Fibroblast of lung (primary cell): ENCODE measurements around the gene RMC1. TPM values are rescaled to one million over a fixed set of nuclear protein-coding genes. Genes with fewer than 3 reads are reported as not detected.

Experiments used
- DNase-seq, 2 donors: peaks; one replicate each; pipeline versions ENCODE4 v3.0.0 to v3.0.0-alpha.2; 2010; ENCODE audit warnings: low read depth in 2 of 2
- H2AFZ ChIP-seq: 2 replicates; pipeline ENCODE4 v1.5.1; 2012; ENCODE audit warnings: low read length, control low read depth, inconsistent platforms
- H3K27ac ChIP-seq: 2 replicates; pipeline ENCODE4 v1.5.1; 2011; ENCODE audit warnings: low read length, control low read depth; ENCODE audit not compliant: insufficient read depth
- H3K27me3 ChIP-seq: 2 replicates; pipeline ENCODE4 v1.5.1; 2011; ENCODE audit warnings: mild to moderate bottlenecking, low read length; ENCODE audit not compliant: control insufficient read depth, insufficient read depth
- H3K36me3 ChIP-seq: 2 replicates; pipeline ENCODE4 v1.5.1; 2011; ENCODE audit warnings: low read length; ENCODE audit not compliant: control insufficient read depth, insufficient read depth
- H3K4me1 ChIP-seq: 2 replicates; pipeline ENCODE4 v1.5.1; 2011; ENCODE audit warnings: low read length; ENCODE audit not compliant: control insufficient read depth, insufficient read depth; ENCODE audit errors: extremely low read depth
- H3K4me2 ChIP-seq: 2 replicates; pipeline ENCODE4 v1.5.1; 2011; ENCODE audit warnings: low read length, control low read depth; ENCODE audit not compliant: insufficient read depth; ENCODE audit errors: extremely low read depth
- H3K4me3 ChIP-seq, 4 experiments: fragments of 200-600 bp in 1 of 4; sonication (generic) in 1 of 4; replicated peaks in 1 of 4; 2 replicates each; pipeline ENCODE4 v1.5.1; 2011 to 2016; ENCODE audit warnings: low read length in 4 of 4, low read depth in 3 of 4, mild to moderate bottlenecking in 3 of 4, control low read depth in 2 of 4, inconsistent platforms in 1 of 4, mixed read lengths in 1 of 4; ENCODE audit not compliant: insufficient read depth in 1 of 4; ENCODE audit errors: control extremely low read depth in 1 of 4
- H3K79me2 ChIP-seq: 2 replicates; pipeline ENCODE4 v1.5.1; 2012; ENCODE audit warnings: mild to moderate bottlenecking, low read length, inconsistent platforms; ENCODE audit not compliant: control insufficient read depth, insufficient read depth
- H3K9ac ChIP-seq: 2 replicates; pipeline ENCODE4 v1.5.1; 2011; ENCODE audit warnings: mild to moderate bottlenecking, low read length, control low read depth; ENCODE audit not compliant: insufficient read depth
- H3K9me3 ChIP-seq: 2 replicates; pipeline ENCODE4 v1.5.1; 2012; ENCODE audit warnings: low read depth, low read length; ENCODE audit not compliant: control insufficient read depth, insufficient read depth
- H4K20me1 ChIP-seq: 2 replicates; pipeline ENCODE4 v1.5.1; 2011; ENCODE audit warnings: low read length; ENCODE audit not compliant: control insufficient read depth, insufficient read depth; ENCODE audit errors: extremely low read depth
- CTCF ChIP-seq, 2 donors: IDR thresholded peaks in 1 of 2; conservative IDR thresholded peaks in 1 of 2; 1 replicate in 1 of 2; 2 replicates in 1 of 2; pipeline ENCODE4 v1.5.1; 2011 to 2012; ENCODE audit warnings: low read length in 2 of 2, control low read depth in 1 of 2, inconsistent platforms in 1 of 2, low read depth in 1 of 2, mild to moderate bottlenecking in 1 of 2
- EZH2 ChIP-seq: IDR thresholded peaks from 2 replicates; pipeline ENCODE4 v1.5.1; 2012; ENCODE audit warnings: low read length, control low read depth, mild to moderate bottlenecking; ENCODE audit errors: missing control alignments
- polyA plus RNA-seq, 2 donors: library from polyadenylated mRNA; depleted of rRNA in 1 of 2; stranded (reverse) in 1 of 2; unstranded in 1 of 2; fragments of >200 nt; gene quantifications; 2 replicates each; pipeline ENCODE4 v1.2.1, GENCODE V29; 2011 to 2012; ENCODE audit warnings: missing spikeins in 1 of 2
- total RNA-seq: library from RNA; depleted of rRNA; stranded (reverse); fragments of >200 nt; gene quantifications from 2 replicates; pipeline ENCODE4 v1.2.1, GENCODE V29; 2014

The RMC1 gene
- total and polyA plus RNA-seq, 2 donors (not counting 1 experiment from before 2014, with no cell fraction given): 22.5 to 29.6 TPM

- H3K9me3 ChIP-seq: no peaks in the 10 kb centered on the region
- peaks cover 6% of the 10 kb centered on the region for H3K4me1 ChIP-seq
- H3K36me3 ChIP-seq: peaks cover 29% of the 10 kb centered on the region
- no peak overlapping the region for H3K4me2 ChIP-seq
- no peak overlapping the region for H2AFZ ChIP-seq
- H3K4me3 ChIP-seq: no peak overlapping the region
- no peak for DNase-seq
- no peaks in the 10 kb centered on the region for H3K27me3 ChIP-seq
- no peak overlapping the region for H3K9ac ChIP-seq
- no peaks in the 10 kb centered on the region for H3K79me2 ChIP-seq
- no peak for TF ChIP-seq EZH2
- no peak for TF ChIP-seq CTCF (conservative IDR thresholded peaks at IDR 0.05 in 1 of 2, IDR thresholded peaks at IDR 0.05 in 1 of 2; ENCODE audit: low read depth in 1 of 2, low read length in 2 of 2)
- H3K27ac ChIP-seq: no peak overlapping the region
- no peaks in the 10 kb centered on the region for H4K20me1 ChIP-seq
Observed at GRCh38 chr18:23532848-23533247, 29.5 kb downstream of the RMC1 start.

- no peak overlapping the region for H3K9ac ChIP-seq
- no peak for TF ChIP-seq EZH2
- no peak for TF ChIP-seq CTCF (conservative IDR thresholded peaks at IDR 0.05 in 1 of 2, IDR thresholded peaks at IDR 0.05 in 1 of 2; ENCODE audit: low read depth in 1 of 2, low read length in 2 of 2)
- H4K20me1 ChIP-seq: no peaks in the 10 kb centered on the region
- DNase-seq: no peak
- H3K4me2 ChIP-seq: no peak overlapping the region
- H3K36me3 ChIP-seq: peaks cover 29% of the 10 kb centered on the region
- no peaks in the 10 kb centered on the region for H3K79me2 ChIP-seq
- no peak overlapping the region for H2AFZ ChIP-seq
- H3K4me3 ChIP-seq: no peak overlapping the region
- no peaks in the 10 kb centered on the region for H3K9me3 ChIP-seq
- H3K4me1 ChIP-seq: peaks cover 3% of the 10 kb centered on the region
- H3K27ac ChIP-seq: no peak overlapping the region
- H3K27me3 ChIP-seq: no peaks in the 10 kb centered on the region
Observed at GRCh38 chr18:23534276-23534675, 31.0 kb downstream of the RMC1 start.

- no peak overlapping the region for H3K4me3 ChIP-seq
- H3K4me2 ChIP-seq: no peak overlapping the region
- H2AFZ ChIP-seq: no peak overlapping the region
- no peak overlapping the region for H3K27ac ChIP-seq
- H4K20me1 ChIP-seq: no peaks in the 10 kb centered on the region
- H3K9ac ChIP-seq: no peak overlapping the region
- peaks cover 22% of the 10 kb centered on the region for H3K36me3 ChIP-seq
- H3K4me1 ChIP-seq: no peaks in the 10 kb centered on the region
- TF ChIP-seq EZH2: no peak
- TF ChIP-seq CTCF (conservative IDR thresholded peaks at IDR 0.05 in 1 of 2, IDR thresholded peaks at IDR 0.05 in 1 of 2; ENCODE audit: low read depth in 1 of 2, low read length in 2 of 2): no peak
- H3K79me2 ChIP-seq: no peaks in the 10 kb centered on the region
- H3K9me3 ChIP-seq: no peaks in the 10 kb centered on the region
- no peaks in the 10 kb centered on the region for H3K27me3 ChIP-seq
- no peak for DNase-seq
Observed at GRCh38 chr18:23536204-23536603, 32.9 kb downstream of the RMC1 start.
